Neural progenitor cell (in vitro differentiated cells): Measurements from ENCODE around the gene RPS6KB1. TPM values are rescaled to one million over a fixed set of nuclear protein-coding genes. Genes with fewer than 3 reads are reported as not detected.

Experiments used
- DNase-seq: peaks from one replicate; pipeline ENCODE4 v3.0.0-alpha.2; 2016; ENCODE audit warnings: low spot score
- H2AFZ ChIP-seq: fragments of 200-600 bp; sonication (generic); replicated peaks from 2 replicates; pipeline ENCODE4 v1.6.1; 2016; ENCODE audit warnings: antibody characterized with exemption
- H3F3A ChIP-seq: fragments of 200-600 bp; sonication (generic); 2 replicates; pipeline ENCODE4 v1.6.1; 2016; ENCODE audit warnings: antibody characterized with exemption, low read depth
- H3K27ac ChIP-seq: fragments of 200-600 bp; sonication (generic); 2 replicates; pipeline ENCODE4 v1.5.1; 2016; ENCODE audit warnings: mild to moderate bottlenecking
- H3K27me3 ChIP-seq: fragments of 200-600 bp; sonication (generic); 2 replicates; pipeline ENCODE4 v1.6.1; 2016; ENCODE audit warnings: mild to moderate bottlenecking, moderate library complexity
- H3K36me3 ChIP-seq: fragments of 200-600 bp; sonication (generic); 2 replicates; pipeline ENCODE4 v1.5.1; 2016
- H3K4me1 ChIP-seq: fragments of 200-600 bp; sonication (generic); 2 replicates; pipeline ENCODE4 v1.6.1; 2016; ENCODE audit warnings: mixed run types
- H3K4me2 ChIP-seq: fragments of 200-600 bp; sonication (generic); 2 replicates; pipeline ENCODE4 v1.6.1; 2016
- H3K4me3 ChIP-seq: fragments of 200-600 bp; sonication (generic); 2 replicates; pipeline ENCODE4 v1.5.1; 2016
- H3K79me2 ChIP-seq: fragments of 200-600 bp; sonication (generic); 2 replicates; pipeline ENCODE4 v1.6.1; 2016; ENCODE audit warnings: low read depth
- H3K9ac ChIP-seq: fragments of 200-600 bp; sonication (generic); 2 replicates; pipeline ENCODE4 v1.6.1; 2016
- H3K9me3 ChIP-seq: fragments of 200-600 bp; sonication (generic); 2 replicates; pipeline ENCODE4 v1.5.1; 2016; ENCODE audit warnings: low read depth
- H4K20me1 ChIP-seq: fragments of 200-600 bp; sonication (generic); 2 replicates; pipeline ENCODE4 v1.6.1; 2016; ENCODE audit warnings: low read depth
- H3K27ac Mint-ChIP-seq: 3 replicates; pipeline ENCODE4 v1.8.0; 2021; ENCODE audit warnings: mixed read lengths
- H3K27me3 Mint-ChIP-seq: 2 replicates; pipeline ENCODE4 v1.8.0; 2022; ENCODE audit warnings: low read depth, mild to moderate bottlenecking, inconsistent platforms, moderate library complexity, mixed read lengths; ENCODE audit not compliant: insufficient read depth
- H3K36me3 Mint-ChIP-seq: 3 replicates; pipeline ENCODE4 v1.8.0; 2021; ENCODE audit warnings: mixed read lengths
- H3K4me1 Mint-ChIP-seq: 3 replicates; pipeline ENCODE4 v1.8.0; 2021; ENCODE audit warnings: mixed read lengths
- H3K4me3 Mint-ChIP-seq: 3 replicates; pipeline ENCODE4 v1.8.0; 2021; ENCODE audit warnings: mild to moderate bottlenecking, moderate library complexity, mixed read lengths
- H3K9me3 Mint-ChIP-seq: 3 replicates; pipeline ENCODE4 v1.8.0; 2020; ENCODE audit warnings: mixed read lengths
- CTCF ChIP-seq: fragments of 200-600 bp; sonication (generic); IDR thresholded peaks from 2 replicates; pipeline ENCODE4 v1.5.1; 2017; ENCODE audit warnings: antibody characterized with exemption, mild to moderate bottlenecking
- EZH2 ChIP-seq: fragments of 200-600 bp; sonication (generic); IDR thresholded peaks from 2 replicates; pipeline ENCODE4 v1.6.1; 2017; ENCODE audit warnings: antibody characterized with exemption, mild to moderate bottlenecking, moderate library complexity
- EZH2phosphoT487 ChIP-seq: fragments of 200-600 bp; sonication (generic); IDR thresholded peaks from 2 replicates; pipeline ENCODE4 v1.6.1; 2017; ENCODE audit warnings: antibody characterized with exemption
- total RNA-seq: library from RNA; depleted of rRNA; stranded (reverse); fragments of >200 nt; gene quantifications from 2 replicates; pipeline ENCODE4 v1.2.3, GENCODE V29; 2015; ENCODE audit warnings: low replicate concordance

Gene RPS6KB1
- total RNA-seq: 15.5 and 18.7 TPM in 2 replicates

GRCh38 chr17:59892924-59893675, at the start of gene RPS6KB1, which contains the start of gene TUBD1:
Gene RPS6KB1, plus strand, starts transcription at chr17:59893121. Its CDS starts 64 bp downstream, at chr17:59893185.
Gene TUBD1, minus strand, starts transcription at chr17:59892943. Its CDS starts 1,941 bp downstream, at chr17:59891002.
- Histone ChIP-seq H3K27ac (no peak within 1 kb of the TSS), H4K20me1 (peaks cover 9% of the 10 kb centered on the region), H3K4me3 (peak within 1 kb of the TSS; percentile 83), H3K79me2 (peaks cover 73% of the 10 kb centered on the region), H2AFZ (peak within 1 kb of the TSS; percentile 95), H3K4me1 (peaks cover 15% of the 10 kb centered on the region), H3F3A (no peaks in the 10 kb centered on the region), H3K9ac (peak within 1 kb of the TSS; percentile 75), H3K27me3 (no peaks in the 10 kb centered on the region), H3K36me3 (no peaks in the 10 kb centered on the region), H3K4me2 (peak within 1 kb of the TSS; percentile 77), H3K9me3 (no peaks in the 10 kb centered on the region)
- Mint-ChIP-seq H3K4me3 (peak within 1 kb of the TSS; percentile 98), H3K4me1 (peaks cover 21% of the 10 kb centered on the region), H3K27ac (peak within 1 kb of the TSS; percentile 88), H3K27me3 (no peaks in the 10 kb centered on the region), H3K36me3 (peaks cover 10% of the 10 kb centered on the region), H3K9me3 (no peaks in the 10 kb centered on the region)
- peak; percentile 98 for DNase-seq
- TF ChIP-seq CTCF (no peak), EZH2phosphoT487 (no peak), EZH2 (no peak)

- H3K4me3 ChIP-seq: no peak overlapping the region
- H4K20me1 ChIP-seq: no peaks in the 10 kb centered on the region
- H3K27ac Mint-ChIP-seq: no peak overlapping the region
- H3K36me3 ChIP-seq: no peaks in the 10 kb centered on the region
- H3K4me1 Mint-ChIP-seq: peaks cover 20% of the 10 kb centered on the region
- H3F3A ChIP-seq: peaks cover 14% of the 10 kb centered on the region
- no peaks in the 10 kb centered on the region for H3K9me3 Mint-ChIP-seq
- H3K79me2 ChIP-seq: peaks cover 5% of the 10 kb centered on the region
- no peak overlapping the region for H3K4me3 Mint-ChIP-seq
- no peak overlapping the region for H3K27ac ChIP-seq
- H3K27me3 ChIP-seq: no peaks in the 10 kb centered on the region
- no peak overlapping the region for H3K9ac ChIP-seq
- H3K4me1 ChIP-seq: peaks cover 16% of the 10 kb centered on the region
- no peak for DNase-seq
- H3K4me2 ChIP-seq: no peak overlapping the region
- H3K9me3 ChIP-seq: no peaks in the 10 kb centered on the region
- no peak overlapping the region for H2AFZ ChIP-seq
- no peak for TF ChIP-seq CTCF
- TF ChIP-seq EZH2phosphoT487: no peak
- no peak for TF ChIP-seq EZH2
- H3K27me3 Mint-ChIP-seq: peaks cover 2% of the 10 kb centered on the region
- H3K36me3 Mint-ChIP-seq: peaks cover 13% of the 10 kb centered on the region
These were observed 47.9 kb upstream of the RPS6KB1 start for GRCh38 chr17:59844884-59845594.

- H3K36me3 Mint-ChIP-seq: peaks cover 11% of the 10 kb centered on the region
- no peaks in the 10 kb centered on the region for H3K36me3 ChIP-seq
- no peak overlapping the region for H3K27ac ChIP-seq
- H3K9ac ChIP-seq: no peak overlapping the region
- no peak overlapping the region for H2AFZ ChIP-seq
- H3K4me1 ChIP-seq: peaks cover 8% of the 10 kb centered on the region
- H3K4me1 Mint-ChIP-seq: peaks cover 12% of the 10 kb centered on the region
- H3K4me2 ChIP-seq: no peak overlapping the region
- DNase-seq: no peak
- H3K27ac Mint-ChIP-seq: no peak overlapping the region
- no peaks in the 10 kb centered on the region for H3K9me3 Mint-ChIP-seq
- H3F3A ChIP-seq: peaks cover 7% of the 10 kb centered on the region
- H3K4me3 Mint-ChIP-seq: no peak overlapping the region
- no peak for TF ChIP-seq EZH2phosphoT487
- no peak for TF ChIP-seq CTCF
- H3K9me3 ChIP-seq: no peaks in the 10 kb centered on the region
- no peaks in the 10 kb centered on the region for H3K27me3 ChIP-seq
- peaks cover 2% of the 10 kb centered on the region for H3K27me3 Mint-ChIP-seq
- no peak overlapping the region for H3K4me3 ChIP-seq
- H4K20me1 ChIP-seq: no peaks in the 10 kb centered on the region
- H3K79me2 ChIP-seq: no peaks in the 10 kb centered on the region
These were observed 47.1 kb upstream of the RPS6KB1 start for GRCh38 chr17:59845595-59846393.
